Measurements from ENCODE around the gene FYCO1. TPM values are rescaled to one million over a fixed set of nuclear protein-coding genes. Genes with fewer than 3 reads are reported as not detected.

Gene FYCO1
- total RNA-seq, 1 donor from 2014 or later = 29.3 TPM

- DNase-seq (ENCODE audit: extremely low read depth, low read depth, low spot score) = no peak
Observed at GRCh38 chr3:45868650-45869049, 127.0 kb downstream of the FYCO1 start.

- no peak for DNase-seq (ENCODE audit: extremely low read depth, low read depth, low spot score)
Observed at GRCh38 chr3:45868213-45868612, 127.4 kb downstream of the FYCO1 start.

Other genes starting within 250 kb of the FYCO1 start
- not detected in 2 replicates for gene SLC6A20, start 199.3 kb downstream of the FYCO1 start, total RNA-seq
- 16.4 and 17.0 TPM in 2 replicates for gene LZTFL1, start 153.7 kb downstream of the FYCO1 start, total RNA-seq
- gene CCR9, start 109.3 kb downstream of the FYCO1 start, total RNA-seq = not detected in 2 replicates
- not detected in 2 replicates for gene CXCR6, start 52.4 kb downstream of the FYCO1 start, total RNA-seq
- not detected in 2 replicates for gene XCR1, start 31.7 kb upstream of the FYCO1 start, total RNA-seq
- not detected in 2 replicates for gene CCR1, start 212.5 kb upstream of the FYCO1 start, total RNA-seq
- gene CCR3, start 246.6 kb upstream of the FYCO1 start, total RNA-seq = not detected in 2 replicates

Measured in glomerular endothelial cell (primary cell).